H1 (cell line): ENCODE results near the gene KRT10. TPM values are rescaled to one million over a fixed set of nuclear protein-coding genes. Genes with fewer than 3 reads are reported as not detected.

Experiments
- CTCF ChIA-PET: fragments of 300-600 bp; sonication (Branson Sonifier 250); formaldehyde crosslinking; loops from one replicate; lab custom pipeline; 2021; ENCODE audit not compliant: partially characterized antibody; lab: Charles Lee
- POLR2A ChIA-PET: fragments of 300-600 bp; sonication (Branson Sonifier 250); formaldehyde crosslinking; loops from one replicate; lab custom pipeline; 2021; ENCODE audit warnings: inconsistent platforms; ENCODE audit not compliant: partially characterized antibody; lab: Charles Lee
- DNase-seq, 2 experiments: peaks; one replicate each; pipeline versions ENCODE4 v3.0.0 to v3.0.0-alpha.2; 2010 to 2022; ENCODE audit warnings: low spot score in 2 of 2, low read depth in 1 of 2, mixed read lengths in 1 of 2
- FAIRE-seq: peaks from 2 replicates; lab custom pipeline; 2011; peaks lifted over from hg19 to GRCh38; lab: Jason Lieb, UNC
- H2AFZ ChIP-seq: 2 replicates; pipeline ENCODE4 v1.8.1; 2012; ENCODE audit warnings: low read length, inconsistent platforms
- H2AK5ac ChIP-seq: 2 replicates; pipeline ENCODE4 v1.6.1; 2013; ENCODE audit warnings: low read depth, low read length
- H2BK120ac ChIP-seq: replicated peaks from 2 replicates; pipeline ENCODE3; 2013; ENCODE audit warnings: low read depth, low read length, inconsistent platforms
- H2BK12ac ChIP-seq: 2 replicates; pipeline ENCODE4 v1.6.1; 2013; ENCODE audit warnings: low read depth, low read length
- H2BK15ac ChIP-seq: 2 replicates; pipeline ENCODE4 v1.6.1; 2013; ENCODE audit warnings: low read length
- H2BK20ac ChIP-seq: 2 replicates; pipeline ENCODE4 v1.6.1; 2013; ENCODE audit warnings: low read length
- H2BK5ac ChIP-seq: 2 replicates; pipeline ENCODE4 v1.6.1; 2013; ENCODE audit warnings: low read depth, low read length
- H3K14ac ChIP-seq: 2 replicates; pipeline ENCODE4 v1.6.1; 2013; ENCODE audit warnings: inconsistent platforms; ENCODE audit not compliant: insufficient read length
- H3K18ac ChIP-seq: 2 replicates; pipeline ENCODE4 v1.6.1; 2013; ENCODE audit warnings: low read length; ENCODE audit errors: extremely low read depth
- H3K23ac ChIP-seq: 2 replicates; pipeline ENCODE4 v1.6.1; 2013; ENCODE audit warnings: inconsistent platforms; ENCODE audit not compliant: insufficient read length
- H3K23me2 ChIP-seq: 2 replicates; pipeline ENCODE4 v1.6.1; 2013; ENCODE audit warnings: low read depth, low read length
- H3K27ac ChIP-seq: 2 replicates; pipeline ENCODE4 v1.6.1; 2011; ENCODE audit warnings: low read depth, low read length, inconsistent platforms
- H3K27me3 ChIP-seq, 4 experiments: replicated peaks in 1 of 4; 1 replicate in 1 of 4; 2 replicates in 3 of 4; pipeline versions ENCODE4 v1.6.1 to v1.8.1; 2011 to 2013; ENCODE audit warnings: low read length in 3 of 4, mild to moderate bottlenecking in 3 of 4, inconsistent platforms in 2 of 4, mixed read lengths in 2 of 4, moderate library complexity in 1 of 4; ENCODE audit not compliant: control insufficient read depth in 3 of 4, insufficient read depth in 3 of 4; ENCODE audit errors: extremely low read depth in 1 of 4
- H3K36me3 ChIP-seq, 4 experiments: 2 replicates each; pipeline versions ENCODE4 v1.6.1 to v1.8.1; 2011 to 2013; ENCODE audit warnings: mild to moderate bottlenecking in 4 of 4, low read length in 3 of 4, moderate library complexity in 2 of 4, control low read depth in 1 of 4, inconsistent platforms in 1 of 4; ENCODE audit not compliant: insufficient read depth in 4 of 4, control insufficient read depth in 2 of 4
- H3K4ac ChIP-seq: replicated peaks from 2 replicates; pipeline ENCODE3; 2013; ENCODE audit warnings: low read length, low read depth, mixed read lengths, inconsistent platforms; ENCODE audit not compliant: insufficient read length
- H3K4me1 ChIP-seq, 4 experiments: replicated peaks in 1 of 4; 1 replicate in 1 of 4; 2 replicates in 3 of 4; pipeline versions ENCODE4 v1.6.1 to v1.8.1; 2011 to 2013; ENCODE audit warnings: low read length in 3 of 4, inconsistent platforms in 2 of 4, mixed read lengths in 1 of 4; ENCODE audit not compliant: insufficient read depth in 4 of 4, control insufficient read depth in 3 of 4
- H3K4me2 ChIP-seq, 2 experiments: 2 replicates each; pipeline versions ENCODE4 v1.6.1 to v1.8.1; 2011 to 2013; ENCODE audit warnings: low read depth in 2 of 2, low read length in 2 of 2, control low read depth in 1 of 2, inconsistent platforms in 1 of 2, mild to moderate bottlenecking in 1 of 2; ENCODE audit not compliant: insufficient read depth in 1 of 2
- H3K4me3 ChIP-seq, 4 experiments: fragments of 200-600, 300-600 bp in 1 of 4; sonication (generic), shearing (Covaris generic), sonication (Bioruptor Twin) in 1 of 4; 2 replicates each; pipeline versions ENCODE4 v1.5.1 to v1.8.1; 2011 to 2016; ENCODE audit warnings: low read length in 4 of 4, low read depth in 3 of 4, control low read depth in 2 of 4, inconsistent platforms in 2 of 4, mild to moderate bottlenecking in 2 of 4, mixed read lengths in 1 of 4, moderate library complexity in 1 of 4; ENCODE audit not compliant: insufficient read depth in 2 of 4; ENCODE audit errors: extremely low read depth in 1 of 4
- H3K56ac ChIP-seq: replicated peaks from 2 replicates; pipeline ENCODE3; 2013; ENCODE audit warnings: low read depth, mild to moderate bottlenecking, mixed read lengths, low read length, inconsistent platforms; ENCODE audit not compliant: insufficient read length
- H3K79me1 ChIP-seq: 2 replicates; pipeline ENCODE4 v1.6.1; 2013; ENCODE audit warnings: low read depth, low read length, control low read depth
- H3K79me2 ChIP-seq, 2 experiments: 2 replicates each; pipeline versions ENCODE4 v1.6.1 to v1.8.1; 2012 to 2013; ENCODE audit warnings: low read length in 2 of 2, mild to moderate bottlenecking in 2 of 2, inconsistent platforms in 1 of 2; ENCODE audit not compliant: insufficient read depth in 2 of 2, control insufficient read depth in 1 of 2
- H3K9ac ChIP-seq, 4 experiments: replicated peaks in 1 of 4; 1 replicate in 1 of 4; 2 replicates in 3 of 4; pipeline versions ENCODE4 v1.6.1 to v1.8.1; 2011 to 2013; ENCODE audit warnings: low read depth in 3 of 4, low read length in 3 of 4, control low read depth in 2 of 4, mild to moderate bottlenecking in 2 of 4, moderate library complexity in 2 of 4, inconsistent platforms in 1 of 4; ENCODE audit errors: extremely low read depth in 1 of 4
- H3K9me3 ChIP-seq, 2 experiments: 2 replicates each; pipeline versions ENCODE4 v1.6.1 to v1.8.1; 2012 to 2013; ENCODE audit warnings: mild to moderate bottlenecking in 2 of 2, moderate library complexity in 2 of 2, control low read depth in 1 of 2, inconsistent platforms in 1 of 2, low read depth in 1 of 2, low read length in 1 of 2, mixed read lengths in 1 of 2; ENCODE audit not compliant: insufficient read depth in 2 of 2
- H4K20me1 ChIP-seq, 2 experiments: replicated peaks in 1 of 2; 2 replicates each; pipeline versions ENCODE3 to v1.8.1; 2011 to 2013; ENCODE audit warnings: inconsistent platforms in 2 of 2, low read length in 2 of 2, mild to moderate bottlenecking in 1 of 2; ENCODE audit not compliant: insufficient read depth in 2 of 2, control insufficient read depth in 1 of 2
- H4K5ac ChIP-seq: 2 replicates; pipeline ENCODE4 v1.6.1; 2013; ENCODE audit warnings: low read length, low read depth, mixed read lengths, inconsistent platforms; ENCODE audit not compliant: insufficient read length
- H4K8ac ChIP-seq: 2 replicates; pipeline ENCODE4 v1.8.0; 2013; ENCODE audit warnings: mild to moderate bottlenecking, moderate library complexity, low read length, inconsistent platforms; ENCODE audit not compliant: insufficient read depth; ENCODE audit errors: extremely low read depth
- H4K91ac ChIP-seq: replicated peaks from 2 replicates; pipeline ENCODE3; 2013; ENCODE audit warnings: low read length, mixed read lengths, inconsistent platforms; ENCODE audit not compliant: insufficient read length
- BCL11A ChIP-seq, 2 experiments: IDR thresholded peaks; one replicate each; pipeline ENCODE4 v1.6.1; 2011; ENCODE audit warnings: low read depth in 2 of 2, low read length in 2 of 2, mild to moderate bottlenecking in 2 of 2
- CBX5 ChIP-seq: fragments of 300-800, 300-1000 bp; sonication (generic); IDR thresholded peaks from 2 replicates; pipeline ENCODE4 v1.7.1; 2016; ENCODE audit warnings: antibody characterized with exemption, low read length, low read depth
- SIX5 ChIP-seq: IDR thresholded peaks from 2 replicates; pipeline ENCODE4 v1.6.1; 2011; ENCODE audit warnings: mild to moderate bottlenecking, low read depth, low read length
- WGBS, 2 experiments: shearing (Covaris generic) in 1 of 2; methylation state at CpG; one replicate each; pipeline versions ENCODE4 v1.1.6 to v1.1.7; 2013 to 2015; ENCODE audit warnings: low lambda C conversion rate in 2 of 2, mixed read lengths in 2 of 2, inconsistent platforms in 1 of 2, low coverage in 1 of 2, missing lambda C conversion rate in 1 of 2; ENCODE audit not compliant: insufficient replicate concordance in 2 of 2, insufficient coverage in 1 of 2, insufficient read length in 1 of 2; ENCODE audit errors: extremely low coverage in 1 of 2, missing lambda C conversion rate in 1 of 2; 5-methylcytosine and 5-hydroxymethylcytosine counted together
- polyA plus RNA-seq, 7 experiments: library from polyadenylated mRNA; depleted of rRNA in 3 of 7; stranded (reverse) in 5 of 7; unstranded in 2 of 7; fragments of >200 nt in 5 of 7; fragments of 200-250 nt in 2 of 7; gene quantifications; 1 replicate in 5 of 7; 2 replicates in 1 of 7; 4 replicates in 1 of 7; pipeline versions ENCODE4 v1.2.1 to v1.2.3, GENCODE V29; 2011 to 2013; ENCODE audit warnings: missing spikeins in 2 of 7, mixed read lengths in 2 of 7
- total RNA-seq: library from RNA; stranded (reverse); fragmentation: NEBNext Ultra II Directional; extraction: Animal tissue kit (Norgen Biotek cat#: 25700); gene quantifications from 2 replicates; pipeline ENCODE4 v1.2.1, GENCODE V29; 2021

KRT10 gene
- total and polyA plus RNA-seq, 2 of the 8 experiments (the other 6 are each of a cell fraction or from before 2014, with no cell fraction given) = 3.5 to 39.4 TPM

- Histone ChIP-seq H3K27me3 (no peaks in the 10 kb centered on the region; a peak in 1 of 7 replicates), H2BK12ac (no peak overlapping the region), H3K23ac (no peak overlapping the region), H4K91ac (no peak overlapping the region), H4K5ac (no peak overlapping the region), H3K56ac (no peak overlapping the region), H3K79me1 (no peaks in the 10 kb centered on the region), H3K14ac (no peak overlapping the region), H3K18ac (no peak overlapping the region), H3K36me3 (peaks cover 0 to 5% (median 4%) of the 10 kb centered on the region in 4 experiments; a peak in 2 of 8 replicates), H3K4me2 (no peak overlapping the region), H3K9me3 (no peaks in the 10 kb centered on the region), H2AFZ (no peak overlapping the region), H2BK15ac (no peak overlapping the region), H2BK20ac (no peak overlapping the region), H3K4ac (no peak overlapping the region), H4K20me1 (no peaks in the 10 kb centered on the region), H2BK120ac (no peak overlapping the region), H3K79me2 (no peaks in the 10 kb centered on the region), H3K23me2 (no peaks in the 10 kb centered on the region), H2AK5ac (no peak overlapping the region), H4K8ac (no peak overlapping the region), H3K9ac (no peak overlapping the region), H3K27ac (no peak overlapping the region), H2BK5ac (no peak overlapping the region), H3K4me1 (no peaks in the 10 kb centered on the region; a peak in 1 of 7 replicates), H3K4me3 (no peak overlapping the region)
- ChIA-PET CTCF (interaction anchor here (1.0 to 1.1 kb wide), 2 partner anchors 18 to 200 kb away, joined by 3 read pairs; no protein-coding TSS in a partner anchor), POLR2A (no interaction called here)
- FAIRE-seq = no peak
- WGBS, 2 experiments = 89% methylated on average over 1 of the region's 1 CpG; no CpG with 5 or more reads in 1 of the 2 experiments
- TF ChIP-seq BCL11A (IDR thresholded peaks at IDR 0.05; ENCODE audit: low read depth in 2 of 2, low read length in 2 of 2) = no peak
- TF ChIP-seq CBX5 = no peak
- no peak for TF ChIP-seq SIX5
- no peak for DNase-seq
These were observed 7.0 kb downstream of the KRT10 start for GRCh38 chr17:40815381-40815780.
